ENCODE measurements around the gene BRSK2. TPM values are rescaled to one million over a fixed set of nuclear protein-coding genes. Genes with fewer than 3 reads are reported as not detected.

Gene BRSK2
- total RNA-seq, 1 donor from 2014 or later, result 0.75 TPM

GRCh38 chr11:1395773-1396374 is 6.1 kb downstream of the BRSK2 start:
- Histone ChIP-seq H3K36me3 (ENCODE audit: control insufficient read depth, insufficient read depth, low read length) (no peaks in the 10 kb centered on the region), H3K27me3 (ENCODE audit: control insufficient read depth, insufficient read depth, low read length) (peaks cover 21% of the 10 kb centered on the region), H3K4me3 (ENCODE audit: low read depth, low read length) (no peak overlapping the region)
- DNase-seq (ENCODE audit: low read depth), result no peak
- TF ChIP-seq CTCF (IDR thresholded peaks at IDR 0.05; ENCODE audit: insufficient read depth, low read length, poor library complexity, severe bottlenecking), result no peak

DNA sequence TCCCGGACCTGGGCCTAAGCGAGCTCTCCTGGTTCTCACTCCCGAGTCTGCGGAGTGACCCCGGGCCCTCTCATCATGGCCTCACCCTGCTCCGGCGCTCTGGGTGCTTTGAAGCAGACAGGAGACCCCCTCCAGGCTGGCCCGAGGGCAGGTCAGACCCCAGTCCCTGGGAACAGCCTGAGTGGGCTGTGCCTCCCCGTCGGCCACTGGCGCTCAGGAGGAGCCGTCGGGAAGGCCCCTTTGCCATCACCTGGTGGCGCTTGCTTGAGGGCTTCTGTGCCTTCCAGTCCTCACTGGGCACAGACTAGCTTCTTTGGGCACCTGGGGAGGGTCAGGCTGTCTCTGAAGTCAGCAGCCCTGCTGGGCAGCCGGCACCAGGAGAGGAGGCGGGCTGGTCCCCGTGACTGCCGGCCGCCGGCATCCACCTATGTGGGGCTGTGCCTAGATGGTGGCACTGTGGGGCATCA is 6.7 kb downstream of the BRSK2 start:
- Histone ChIP-seq H3K27me3 (ENCODE audit: control insufficient read depth, insufficient read depth, low read length) (peaks cover 21% of the 10 kb centered on the region), H3K4me3 (ENCODE audit: low read depth, low read length) (no peak overlapping the region), H3K36me3 (ENCODE audit: control insufficient read depth, insufficient read depth, low read length) (no peaks in the 10 kb centered on the region)
- no peak for DNase-seq (ENCODE audit: low read depth)
- no peak for TF ChIP-seq CTCF (IDR thresholded peaks at IDR 0.05; ENCODE audit: insufficient read depth, low read length, poor library complexity, severe bottlenecking)

DNA sequence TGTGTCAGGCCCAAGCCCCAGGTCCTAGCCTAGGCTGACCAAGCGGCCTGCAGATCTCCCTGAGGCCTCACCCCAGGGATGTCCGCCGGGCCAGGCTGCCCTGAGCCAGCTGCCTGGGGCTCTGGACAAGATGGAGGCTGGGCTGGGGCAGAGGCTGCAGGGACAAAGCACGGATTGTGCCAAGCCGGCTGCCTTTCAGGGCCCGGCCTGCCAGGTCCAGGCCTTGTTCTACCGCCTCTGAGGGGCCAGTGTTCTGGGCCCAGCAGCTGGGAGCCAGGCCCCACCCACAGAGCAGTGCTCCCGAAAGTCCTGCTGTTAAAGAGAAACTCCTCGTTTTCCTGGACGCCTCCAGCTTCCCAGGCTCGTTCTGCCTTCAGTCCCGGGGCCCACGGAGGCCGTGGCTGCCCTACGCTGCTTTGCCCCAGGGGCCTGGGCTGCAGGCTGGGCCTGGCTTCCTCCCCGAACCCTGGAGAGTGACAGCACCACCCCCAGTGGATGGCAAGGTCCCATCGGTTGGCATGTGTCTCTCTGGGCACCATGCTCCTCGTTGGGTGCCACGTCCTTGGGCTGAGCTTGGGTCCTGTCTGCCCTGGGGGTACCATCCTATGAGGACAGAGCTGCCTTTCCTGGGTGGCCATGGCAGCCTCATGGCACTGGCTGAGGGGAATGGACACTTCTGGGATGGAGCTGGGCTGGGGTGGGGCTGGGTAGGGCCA is 7.6 kb downstream of the BRSK2 start:
- Histone ChIP-seq H3K36me3 (ENCODE audit: control insufficient read depth, insufficient read depth, low read length) (no peaks in the 10 kb centered on the region), H3K4me3 (ENCODE audit: low read depth, low read length) (no peak overlapping the region), H3K27me3 (ENCODE audit: control insufficient read depth, insufficient read depth, low read length) (peaks cover 17% of the 10 kb centered on the region)
- no peak for DNase-seq (ENCODE audit: low read depth)
- no peak for TF ChIP-seq CTCF (IDR thresholded peaks at IDR 0.05; ENCODE audit: insufficient read depth, low read length, poor library complexity, severe bottlenecking)

DNA sequence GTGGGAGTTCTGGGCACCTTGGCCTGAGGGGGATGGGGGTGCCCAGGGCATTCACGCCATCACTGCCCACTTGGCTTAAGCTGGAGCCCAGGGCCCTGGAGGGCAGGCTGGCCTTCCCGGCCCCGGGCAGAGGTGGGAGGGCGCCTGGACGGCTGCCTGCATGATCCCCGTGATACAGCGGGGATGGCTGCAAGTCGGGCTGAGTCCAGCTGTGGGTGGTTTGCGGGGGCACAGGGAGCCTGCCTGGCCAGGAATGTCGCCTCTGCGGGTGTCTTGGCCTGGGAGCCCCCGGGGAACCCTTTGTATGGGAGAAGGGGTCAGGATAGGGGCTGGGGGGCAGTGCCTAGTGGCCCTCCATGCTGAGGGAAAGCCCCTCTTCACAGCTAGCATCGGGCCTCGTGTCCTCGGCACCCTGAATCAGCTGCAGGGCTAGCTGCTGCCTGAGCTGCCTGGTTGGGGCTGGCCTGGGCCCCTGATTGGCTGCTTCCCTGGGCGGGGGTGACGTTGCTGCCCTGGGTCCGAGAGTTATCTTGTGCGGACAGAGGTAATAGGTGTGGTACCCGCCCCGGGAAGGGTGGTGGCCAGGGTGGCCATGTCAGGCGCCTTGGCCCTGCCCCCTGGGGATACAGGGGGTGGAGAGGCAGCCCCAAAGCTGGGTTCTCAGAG is 8.3 kb downstream of the BRSK2 start:
- no peak for TF ChIP-seq CTCF (IDR thresholded peaks at IDR 0.05; ENCODE audit: insufficient read depth, low read length, poor library complexity, severe bottlenecking)
- DNase-seq (ENCODE audit: low read depth), result no peak
- H3K36me3 ChIP-seq (ENCODE audit: control insufficient read depth, insufficient read depth, low read length), result no peaks in the 10 kb centered on the region
- H3K27me3 ChIP-seq (ENCODE audit: control insufficient read depth, insufficient read depth, low read length), result peaks cover 14% of the 10 kb centered on the region
- H3K4me3 ChIP-seq (ENCODE audit: low read depth, low read length), result no peak overlapping the region

- no peak for DNase-seq (ENCODE audit: low read depth)
- Histone ChIP-seq H3K36me3 (ENCODE audit: control insufficient read depth, insufficient read depth, low read length) (no peaks in the 10 kb centered on the region), H3K4me3 (ENCODE audit: low read depth, low read length) (no peak overlapping the region), H3K27me3 (ENCODE audit: control insufficient read depth, insufficient read depth, low read length) (peaks cover 14% of the 10 kb centered on the region)
- no peak for TF ChIP-seq CTCF (IDR thresholded peaks at IDR 0.05; ENCODE audit: insufficient read depth, low read length, poor library complexity, severe bottlenecking)
Observed at GRCh38 chr11:1398528-1399235, 8.9 kb downstream of the BRSK2 start.
